MCF 10A (cell line): ENCODE measurements around the gene KIAA2012. TPM values are rescaled to one million over a fixed set of nuclear protein-coding genes. Genes with fewer than 3 reads are reported as not detected.

Experiments used
- BruUV-seq: library from RNA; stranded (reverse); fragments of 400-500 nt; replicated peaks from 2 replicates; lab custom pipeline; 2021; lab: Mats Ljungman, UMichigan
- CTCF ChIA-PET: fragments of 300-600 bp; sonication (Branson Sonifier 250); formaldehyde crosslinking; extraction: SDS; loops from one replicate; lab custom pipeline; 2021; ENCODE audit warnings: antibody characterized with exemption, inconsistent platforms; lab: Yijun Ruan, JAX
- POLR2A ChIA-PET: fragments of 300-600, 350-650 bp; sonication (Branson Sonifier 250); formaldehyde crosslinking; extraction: SDS; loops from one replicate; lab custom pipeline; 2020; ENCODE audit warnings: antibody characterized with exemption, inconsistent platforms; lab: Yijun Ruan, JAX
- DNase-seq: peaks from one replicate; pipeline ENCODE4 v3.0.0-alpha.2; 2018; ENCODE audit not compliant: unreplicated experiment
- H3K27ac Mint-ChIP-seq: one replicate; pipeline ENCODE4 v1.8.0; 2022; ENCODE audit warnings: mild to moderate bottlenecking, low read depth, mixed read lengths; ENCODE audit not compliant: unreplicated experiment
- H3K27me3 Mint-ChIP-seq: one replicate; pipeline ENCODE4 v1.8.0; 2022; ENCODE audit warnings: mixed read lengths; ENCODE audit not compliant: insufficient read depth, unreplicated experiment
- H3K36me3 Mint-ChIP-seq: one replicate; pipeline ENCODE4 v1.8.0; 2022; ENCODE audit warnings: mild to moderate bottlenecking, moderate library complexity, mixed read lengths; ENCODE audit not compliant: insufficient read depth, unreplicated experiment
- H3K4me1 Mint-ChIP-seq: one replicate; pipeline ENCODE4 v1.8.0; 2022; ENCODE audit warnings: mixed read lengths; ENCODE audit not compliant: insufficient read depth, unreplicated experiment
- H3K4me3 Mint-ChIP-seq: one replicate; pipeline ENCODE4 v1.8.0; 2022; ENCODE audit warnings: mild to moderate bottlenecking, moderate library complexity, mixed read lengths; ENCODE audit not compliant: unreplicated experiment
- H3K9me3 Mint-ChIP-seq: one replicate; pipeline ENCODE4 v1.8.0; 2022; ENCODE audit warnings: mixed read lengths; ENCODE audit not compliant: unreplicated experiment
- CTCF ChIP-seq: fragments of 200-600 bp; IDR thresholded peaks from one replicate; pipeline ENCODE4 v1.8.0; 2022; ENCODE audit warnings: antibody characterized with exemption, mild to moderate bottlenecking; ENCODE audit not compliant: unreplicated experiment
- intact Hi-C: fragments of 100-400 bp; cut with micrococcal nuclease; formaldehyde crosslinking; loops from 2 replicates; pipeline ENCODE4 v1.14.1; 2022
- total RNA-seq: library from RNA; stranded (reverse); gene quantifications from 2 replicates; pipeline ENCODE4 v1.2.3, GENCODE V29; 2022

KIAA2012 gene
- total RNA-seq, 1 experiment from 2014 or later, result not detected

DNA sequence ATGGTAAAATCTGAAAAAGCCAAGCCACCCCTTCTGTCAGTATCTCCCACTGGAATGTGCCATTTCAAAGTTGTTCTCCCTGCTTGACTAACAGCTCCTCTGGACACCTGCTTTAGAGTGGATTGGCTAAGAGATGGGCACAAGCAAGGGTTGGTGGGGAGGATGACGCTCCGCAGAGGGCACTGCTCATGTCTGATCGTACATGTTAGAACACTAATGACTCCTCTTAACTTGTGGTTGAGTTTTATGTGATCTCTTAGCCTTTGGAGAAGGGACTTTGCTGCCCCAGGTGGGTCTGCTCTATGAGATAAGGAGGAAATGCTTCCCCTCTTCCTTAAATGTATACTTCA is 8.2 kb upstream of the KIAA2012 start:
- H3K4me3 Mint-ChIP-seq, result no peak overlapping the region
- BruUV-seq, result no TSS peak
- H3K4me1 Mint-ChIP-seq, result no peaks in the 10 kb centered on the region
- H3K27me3 Mint-ChIP-seq, result no peaks in the 10 kb centered on the region
- ChIA-PET CTCF (interaction anchor here (1.0 kb wide), 1 partner anchor 9 kb away, joined by 3 read pairs; no protein-coding TSS in a partner anchor), POLR2A (interaction anchor here (1.2 kb wide), 1 partner anchor 31 kb away, joined by 3 read pairs; the partner anchor contains the start of gene FZD7)
- no peak for DNase-seq
- intact Hi-C loops, result no loop called here
- no peak for TF ChIP-seq CTCF
- no peaks in the 10 kb centered on the region for H3K36me3 Mint-ChIP-seq
- H3K9me3 Mint-ChIP-seq, result no peaks in the 10 kb centered on the region
- H3K27ac Mint-ChIP-seq, result no peak overlapping the region

- H3K9me3 Mint-ChIP-seq, result no peaks in the 10 kb centered on the region
- no peak for TF ChIP-seq CTCF
- H3K4me1 Mint-ChIP-seq, result no peaks in the 10 kb centered on the region
- intact Hi-C loops, result no loop called here
- H3K27ac Mint-ChIP-seq, result no peak overlapping the region
- H3K36me3 Mint-ChIP-seq, result no peaks in the 10 kb centered on the region
- BruUV-seq, result no TSS peak
- H3K27me3 Mint-ChIP-seq, result no peaks in the 10 kb centered on the region
- H3K4me3 Mint-ChIP-seq, result no peak overlapping the region
- DNase-seq, result no peak
- POLR2A ChIA-PET, result no interaction called here
- CTCF ChIA-PET, result interaction anchor here (0.6 to 0.8 kb wide), 2 partner anchors 157 to 1062 kb away, joined by 3 to 7 read pairs; no protein-coding TSS in a partner anchor
Observed at GRCh38 chr2:202065876-202066275, 7.2 kb upstream of the KIAA2012 start.

DNA sequence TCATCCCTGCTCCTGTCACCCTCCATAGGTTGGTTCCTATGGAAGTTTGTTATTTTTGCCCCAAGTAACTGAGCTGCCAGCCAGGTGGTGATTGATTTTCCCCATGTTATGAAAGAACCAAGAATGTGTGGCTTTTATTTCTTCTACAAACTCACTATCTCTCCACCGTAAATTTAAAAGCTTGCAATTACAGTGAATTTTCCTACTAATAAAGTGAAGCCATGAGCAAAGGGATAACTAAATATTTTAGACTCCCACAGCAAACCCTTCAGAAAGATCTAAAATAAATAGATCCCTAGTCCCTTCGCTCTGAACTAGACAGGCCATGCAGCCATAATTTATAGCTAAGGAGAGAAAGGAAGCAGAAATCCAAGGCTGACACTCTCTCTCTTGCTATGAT is 6.2 kb upstream of the KIAA2012 start:
- Mint-ChIP-seq H3K9me3 (no peaks in the 10 kb centered on the region), H3K27me3 (no peaks in the 10 kb centered on the region), H3K4me1 (no peaks in the 10 kb centered on the region), H3K4me3 (no peak overlapping the region), H3K27ac (no peak overlapping the region), H3K36me3 (no peaks in the 10 kb centered on the region)
- CTCF ChIA-PET, result no interaction called here
- no peak for DNase-seq
- intact Hi-C loops, result no loop called here
- POLR2A ChIA-PET, result interaction anchor here (0.6 to 1.1 kb wide), 2 partner anchors 9 to 11 kb away, joined by 3 read pairs; no protein-coding TSS in a partner anchor
- TF ChIP-seq CTCF, result no peak
- BruUV-seq, result no TSS peak

- intact Hi-C loops, result no loop called here
Observed at GRCh38 chr2:202067589-202067988, 5.5 kb upstream of the KIAA2012 start.

More at GRCh38 chr2:202067589-202067988, 5.5 kb upstream of the KIAA2012 start:
- no peak overlapping the region for H3K27ac Mint-ChIP-seq
- H3K9me3 Mint-ChIP-seq, result no peaks in the 10 kb centered on the region
- H3K4me3 Mint-ChIP-seq, result no peak overlapping the region
- ChIA-PET CTCF (interaction anchor here (1.3 kb wide), 1 partner anchor 111 kb away, joined by 3 read pairs; no protein-coding TSS in a partner anchor), POLR2A (interaction anchor here (1.1 kb wide), 1 partner anchor 10 kb away, joined by 3 read pairs; no protein-coding TSS in a partner anchor)
- no peaks in the 10 kb centered on the region for H3K36me3 Mint-ChIP-seq
- no TSS peak for BruUV-seq
- H3K4me1 Mint-ChIP-seq, result no peaks in the 10 kb centered on the region
- H3K27me3 Mint-ChIP-seq, result no peaks in the 10 kb centered on the region
- DNase-seq, result no peak
- no peak for TF ChIP-seq CTCF
